Renal pelvis (tissue), 4 donors: Measurements from ENCODE around the gene SRP9. TPM values are rescaled to one million over a fixed set of nuclear protein-coding genes. Genes with fewer than 3 reads are reported as not detected.
"Not testable (repeated sequence)": the region's sequence is repeated elsewhere in the genome, so short reads cannot be mapped to it uniquely, and the experiment has no call there.

Source experiments
- DNase-seq: peaks from one replicate; pipeline ENCODE4 v3.0.0-alpha.2; 2013
- polyA plus RNA-seq, 3 donors: library from polyadenylated mRNA; unstranded; fragments of 120-200 nt; gene quantifications; one replicate each; pipeline ENCODE4 v1.2.1, GENCODE V29; 2013; ENCODE audit not compliant: insufficient read length in 3 of 3

SRP9 gene
- polyA plus RNA-seq, 3 donors = 389 to 411 (median 389) TPM

DNA sequence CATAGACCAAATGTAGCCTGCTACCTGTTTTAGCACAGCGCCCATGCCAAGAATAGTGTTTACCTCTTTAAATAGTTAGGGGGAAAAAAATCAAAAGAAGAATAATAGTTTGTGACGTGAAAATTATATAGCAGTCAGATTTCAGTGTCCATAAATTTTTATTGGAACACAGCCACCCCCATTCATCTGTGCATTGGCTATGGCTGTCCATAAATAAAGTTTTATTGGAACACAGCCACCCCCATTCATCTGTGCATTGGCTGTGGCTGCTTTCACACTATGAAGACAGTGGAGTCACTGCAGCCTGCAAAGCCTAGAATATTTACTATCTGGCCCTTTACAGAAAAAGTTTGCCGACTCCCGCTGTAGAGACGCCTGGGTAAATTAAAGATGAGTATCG lies 53.2 kb downstream of the SRP9 start:
- DNase-seq = no peak

DNA sequence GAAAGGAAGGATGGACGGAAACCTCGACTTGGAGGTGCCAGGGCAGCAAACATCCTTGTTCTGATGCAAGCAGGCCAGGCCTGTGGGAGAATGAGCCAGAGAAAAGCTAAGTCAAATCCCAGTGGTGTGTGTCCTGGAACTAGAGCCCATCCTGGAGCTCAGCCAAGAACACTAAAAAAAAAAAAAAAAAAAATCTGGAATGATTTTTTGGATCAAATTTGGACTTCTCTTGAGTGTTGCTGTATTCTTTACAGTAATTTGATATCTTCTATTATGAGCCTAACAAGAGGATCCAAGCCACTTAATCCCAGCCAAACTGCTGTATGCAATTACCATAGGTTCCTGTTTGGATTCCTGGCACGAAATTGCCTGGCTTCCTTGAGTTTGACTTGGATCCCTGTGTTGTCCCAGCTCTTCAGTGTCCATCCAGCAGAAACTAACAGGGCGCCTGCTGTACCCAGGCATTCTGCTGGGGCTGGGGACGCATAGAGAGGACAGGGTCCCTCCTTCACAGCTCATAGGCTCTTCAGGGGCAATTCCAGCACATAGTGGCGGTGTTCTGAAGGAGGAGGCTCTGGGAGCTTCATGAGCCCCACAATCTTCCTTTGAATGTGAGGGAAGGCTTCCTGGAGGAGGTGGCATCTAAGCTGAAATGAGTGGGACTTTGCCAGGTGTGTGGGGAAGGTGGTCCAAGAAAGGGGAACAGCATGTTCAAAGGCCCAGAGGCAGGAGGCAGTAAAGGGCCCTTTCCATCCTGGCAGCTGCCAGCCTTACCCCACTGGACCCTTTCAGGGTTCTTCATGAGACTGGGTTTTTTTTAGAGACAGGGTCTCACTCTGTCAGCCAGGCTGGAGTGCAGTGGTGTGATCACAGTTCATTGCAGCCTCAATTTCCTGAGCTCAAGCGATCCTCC lies 57.0 kb downstream of the SRP9 start:
- no peak for DNase-seq

DNA sequence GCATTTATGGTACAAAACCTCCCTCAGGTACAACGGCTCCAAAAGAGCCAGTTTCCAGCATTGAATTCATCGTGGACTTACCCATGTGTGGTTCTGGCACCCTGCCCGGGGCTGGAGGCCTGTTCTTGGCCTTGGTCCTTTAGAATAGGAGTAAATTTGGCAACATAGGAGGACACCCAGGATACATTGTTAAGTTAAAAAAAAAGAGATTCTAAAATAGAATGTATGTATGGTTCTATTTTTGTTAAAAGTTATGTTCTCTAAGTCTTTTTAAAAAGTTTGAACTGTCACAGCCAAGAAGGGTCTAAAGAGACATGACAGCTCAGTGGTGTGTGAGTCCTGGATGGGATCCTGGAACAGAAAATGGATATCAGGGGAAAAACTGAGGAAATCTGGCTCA lies 58.2 kb downstream of the SRP9 start:
- no peak for DNase-seq

DNA sequence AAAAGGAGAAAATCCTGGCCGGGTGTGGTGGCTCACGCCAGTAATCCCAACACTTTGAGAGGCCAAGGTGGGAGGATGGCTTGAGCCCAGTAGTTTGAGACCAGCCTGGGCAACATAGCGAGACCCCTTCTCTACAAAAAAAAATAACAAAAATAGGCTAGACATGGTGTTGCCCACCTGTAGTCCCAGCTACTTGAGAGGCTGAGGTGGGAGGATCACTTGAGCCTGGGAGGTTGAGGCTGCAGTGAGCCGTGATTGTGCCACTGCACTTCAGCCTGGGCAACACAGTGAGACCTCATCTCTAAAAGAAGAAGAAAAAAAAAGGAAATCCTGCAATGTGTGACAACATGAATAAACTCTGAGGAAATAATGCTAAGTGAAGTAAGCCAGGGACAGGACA lies 58.7 kb downstream of the SRP9 start:
- not testable (repeated sequence) for DNase-seq

DNA sequence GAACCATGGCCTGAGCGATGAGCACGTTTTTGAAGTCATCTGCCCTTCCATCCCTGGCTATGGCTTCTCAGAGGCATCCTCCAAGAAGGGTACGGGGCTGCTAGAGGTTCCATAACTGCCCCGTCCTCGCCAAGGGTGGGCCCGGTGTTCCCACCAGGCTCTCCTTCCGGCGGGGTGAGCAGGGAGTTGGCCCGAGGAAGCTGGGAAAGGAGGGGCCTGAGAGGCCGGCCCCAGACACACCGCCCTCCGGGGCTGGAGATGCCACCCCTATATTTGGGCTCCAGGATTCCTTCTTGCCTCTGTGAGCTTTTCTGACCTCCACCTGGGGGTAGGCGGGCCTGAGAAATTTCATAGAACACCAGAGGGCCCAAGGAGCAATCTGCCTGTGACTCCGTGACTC lies 61.2 kb downstream of the SRP9 start:
- no peak for DNase-seq

Other genes starting within 250 kb of the SRP9 start
- gene ENAH, start 124.7 kb upstream of the SRP9 start, polyA plus RNA-seq = 100 to 1,000 TPM in 2 of 3 donors, 10 to 100 TPM in 1; 89.0 to 107 (median 103) TPM
- gene EPHX1, start 32.3 kb downstream of the SRP9 start, polyA plus RNA-seq = 10 to 100 TPM; 57.2 to 58.9 (median 58.7) TPM
- 10 to 100 TPM; 45.3 to 96.1 (median 89.7) TPM for gene TMEM63A, start 104.6 kb downstream of the SRP9 start, polyA plus RNA-seq
- 1 to 10 TPM; 5.6 to 6.9 (median 6.7) TPM for gene LEFTY1, start 111.3 kb downstream of the SRP9 start, polyA plus RNA-seq
- 10 to 100 TPM; 54.7 to 63.6 (median 57.1) TPM for gene PYCR2, start 146.4 kb downstream of the SRP9 start, polyA plus RNA-seq
- 1 to 10 TPM in 1 of 3 donors, under 1 TPM in 2; 0.83 to 1.0 (median 0.87) TPM for gene LEFTY2, start 163.4 kb downstream of the SRP9 start, polyA plus RNA-seq
- 10 to 100 TPM; 18.9 to 22.5 (median 20.9) TPM for gene SDE2, start 221.5 kb downstream of the SRP9 start, polyA plus RNA-seq